ENCODE results near the gene RGMB.

DNA sequence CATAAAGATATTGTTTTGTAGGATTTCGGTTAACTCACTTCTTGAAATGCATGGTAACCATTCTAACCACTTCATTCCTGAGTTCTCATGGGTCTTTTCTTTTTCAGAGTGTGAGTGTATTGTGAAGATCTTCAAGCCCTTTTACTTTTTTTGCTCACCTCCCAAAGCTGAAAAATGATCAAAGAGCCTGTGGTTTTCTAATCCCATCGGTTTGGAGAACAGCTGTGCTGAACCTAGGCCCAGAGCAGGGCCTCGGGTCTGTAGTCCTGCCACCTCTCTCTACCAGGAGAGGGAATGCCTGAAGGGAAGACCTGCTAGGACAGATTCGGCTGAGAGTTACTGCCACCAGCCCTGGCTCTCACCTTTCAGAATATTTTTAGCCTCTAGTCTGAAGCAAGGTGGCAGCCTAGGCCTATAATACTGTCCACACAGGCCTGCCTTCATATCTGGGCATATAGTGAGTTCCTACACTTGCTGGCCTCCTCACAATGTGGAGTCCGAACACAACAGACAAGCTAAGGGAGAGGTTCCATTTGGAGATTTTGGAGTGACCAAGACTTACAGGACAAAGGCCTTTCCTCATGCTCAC is 13.8 kb downstream of the RGMB start:
- TF ChIP-seq POLR2AphosphoS5 (IDR thresholded peaks at IDR 0.05) (no peak), EZH2 (IDR thresholded peaks at IDR 0.05; ENCODE audit: borderline replicate concordance, insufficient read depth, low read length, poor library complexity, severe bottlenecking) (no peak)
- TF ChIP-seq, protein P1, sequence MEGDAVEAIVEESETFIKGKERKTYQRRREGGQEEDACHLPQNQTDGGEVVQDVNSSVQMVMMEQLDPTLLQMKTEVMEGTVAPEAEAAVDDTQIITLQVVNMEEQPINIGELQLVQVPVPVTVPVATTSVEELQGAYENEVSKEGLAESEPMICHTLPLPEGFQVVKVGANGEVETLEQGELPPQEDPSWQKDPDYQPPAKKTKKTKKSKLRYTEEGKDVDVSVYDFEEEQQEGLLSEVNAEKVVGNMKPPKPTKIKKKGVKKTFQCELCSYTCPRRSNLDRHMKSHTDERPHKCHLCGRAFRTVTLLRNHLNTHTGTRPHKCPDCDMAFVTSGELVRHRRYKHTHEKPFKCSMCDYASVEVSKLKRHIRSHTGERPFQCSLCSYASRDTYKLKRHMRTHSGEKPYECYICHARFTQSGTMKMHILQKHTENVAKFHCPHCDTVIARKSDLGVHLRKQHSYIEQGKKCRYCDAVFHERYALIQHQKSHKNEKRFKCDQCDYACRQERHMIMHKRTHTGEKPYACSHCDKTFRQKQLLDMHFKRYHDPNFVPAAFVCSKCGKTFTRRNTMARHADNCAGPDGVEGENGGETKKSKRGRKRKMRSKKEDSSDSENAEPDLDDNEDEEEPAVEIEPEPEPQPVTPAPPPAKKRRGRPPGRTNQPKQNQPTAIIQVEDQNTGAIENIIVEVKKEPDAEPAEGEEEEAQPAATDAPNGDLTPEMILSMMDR (IDR thresholded peaks at IDR 0.05; ENCODE audit: poor library complexity, severe bottlenecking): no peak
- TF ChIP-seq, protein P2, sequence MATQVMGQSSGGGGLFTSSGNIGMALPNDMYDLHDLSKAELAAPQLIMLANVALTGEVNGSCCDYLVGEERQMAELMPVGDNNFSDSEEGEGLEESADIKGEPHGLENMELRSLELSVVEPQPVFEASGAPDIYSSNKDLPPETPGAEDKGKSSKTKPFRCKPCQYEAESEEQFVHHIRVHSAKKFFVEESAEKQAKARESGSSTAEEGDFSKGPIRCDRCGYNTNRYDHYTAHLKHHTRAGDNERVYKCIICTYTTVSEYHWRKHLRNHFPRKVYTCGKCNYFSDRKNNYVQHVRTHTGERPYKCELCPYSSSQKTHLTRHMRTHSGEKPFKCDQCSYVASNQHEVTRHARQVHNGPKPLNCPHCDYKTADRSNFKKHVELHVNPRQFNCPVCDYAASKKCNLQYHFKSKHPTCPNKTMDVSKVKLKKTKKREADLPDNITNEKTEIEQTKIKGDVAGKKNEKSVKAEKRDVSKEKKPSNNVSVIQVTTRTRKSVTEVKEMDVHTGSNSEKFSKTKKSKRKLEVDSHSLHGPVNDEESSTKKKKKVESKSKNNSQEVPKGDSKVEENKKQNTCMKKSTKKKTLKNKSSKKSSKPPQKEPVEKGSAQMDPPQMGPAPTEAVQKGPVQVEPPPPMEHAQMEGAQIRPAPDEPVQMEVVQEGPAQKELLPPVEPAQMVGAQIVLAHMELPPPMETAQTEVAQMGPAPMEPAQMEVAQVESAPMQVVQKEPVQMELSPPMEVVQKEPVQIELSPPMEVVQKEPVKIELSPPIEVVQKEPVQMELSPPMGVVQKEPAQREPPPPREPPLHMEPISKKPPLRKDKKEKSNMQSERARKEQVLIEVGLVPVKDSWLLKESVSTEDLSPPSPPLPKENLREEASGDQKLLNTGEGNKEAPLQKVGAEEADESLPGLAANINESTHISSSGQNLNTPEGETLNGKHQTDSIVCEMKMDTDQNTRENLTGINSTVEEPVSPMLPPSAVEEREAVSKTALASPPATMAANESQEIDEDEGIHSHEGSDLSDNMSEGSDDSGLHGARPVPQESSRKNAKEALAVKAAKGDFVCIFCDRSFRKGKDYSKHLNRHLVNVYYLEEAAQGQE (IDR thresholded peaks at IDR 0.05; ENCODE audit: borderline replicate concordance): no peak
